C4-2B (cell line): ENCODE results near the gene TMEM132D.

Source experiments
- CTCF ChIP-seq: fragments of 450-650 bp; conservative IDR thresholded peaks from 2 replicates; pipeline ENCODE4 v1.5.1; 2017; ENCODE audit warnings: mild to moderate bottlenecking
- ZFX ChIP-seq: fragments of 450-650 bp; IDR thresholded peaks from 2 replicates; pipeline ENCODE4 v1.6.1; 2017

- TF ChIP-seq CTCF: no peak
- TF ChIP-seq ZFX: no peak
Measured at GRCh38 chr12:129101816-129102215, 802.0 kb downstream of the TMEM132D start.
